Lung microvascular endothelial cell (primary cell): ENCODE data around the gene ZNF627. TPM values are rescaled to one million over a fixed set of nuclear protein-coding genes. Genes with fewer than 3 reads are reported as not detected.
"Not testable (repeated sequence)": the region's sequence is repeated elsewhere in the genome, so short reads cannot be mapped to it uniquely, and the experiment has no call there.

Source experiments
- DNase-seq, 2 donors: peaks; one replicate each; pipeline versions ENCODE4 v3.0.0 to v3.0.0-alpha.2; 2010; ENCODE audit warnings: low read depth in 2 of 2
- total RNA-seq: library from RNA; depleted of rRNA; stranded (reverse); fragments of >200 nt; gene quantifications from 2 replicates; pipeline ENCODE4 v1.2.1, GENCODE V29; 2014

Gene ZNF627
- total RNA-seq, 1 donor from 2014 or later, result 24.0 TPM

DNA sequence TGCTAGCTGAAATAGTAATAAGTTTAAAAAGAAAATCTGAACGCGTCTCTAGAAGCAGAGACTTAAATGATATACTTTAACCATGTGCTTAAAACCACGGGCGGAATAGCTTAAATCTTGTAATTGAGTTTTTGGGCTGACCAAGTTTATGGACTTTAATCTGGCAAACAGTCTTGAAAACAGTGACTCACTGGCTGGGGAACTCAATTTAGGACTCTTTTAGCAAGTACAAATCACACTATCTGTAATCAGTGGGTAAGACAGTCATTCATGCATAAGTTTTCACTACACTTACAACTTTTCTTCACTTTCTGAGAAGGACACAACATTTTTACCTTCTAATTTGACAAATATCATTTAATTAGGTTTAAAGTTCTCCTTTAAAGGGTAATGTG, 26.8 kb downstream of the ZNF627 start:
- DNase-seq, result no peak

DNA sequence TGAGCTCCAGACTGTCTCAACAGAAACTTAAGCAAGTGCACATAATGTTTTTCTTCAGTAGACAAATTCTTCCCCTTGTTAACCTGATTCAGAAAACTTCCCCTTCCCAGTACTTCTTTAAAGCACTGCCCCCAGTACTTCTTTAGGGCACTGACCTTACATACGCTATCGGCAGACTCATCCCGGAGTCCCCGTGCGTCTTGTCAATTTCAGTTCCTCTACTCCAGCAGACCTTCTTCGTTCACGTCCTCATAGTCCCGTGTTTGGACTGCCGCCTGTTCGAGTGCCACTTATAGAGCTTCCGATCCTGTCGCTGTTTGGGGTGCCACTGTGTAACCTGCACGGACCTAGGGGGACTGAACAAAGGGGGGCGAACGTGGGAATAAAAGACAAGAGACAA, 29.0 kb downstream of the ZNF627 start:
- DNase-seq, result no peak

DNA sequence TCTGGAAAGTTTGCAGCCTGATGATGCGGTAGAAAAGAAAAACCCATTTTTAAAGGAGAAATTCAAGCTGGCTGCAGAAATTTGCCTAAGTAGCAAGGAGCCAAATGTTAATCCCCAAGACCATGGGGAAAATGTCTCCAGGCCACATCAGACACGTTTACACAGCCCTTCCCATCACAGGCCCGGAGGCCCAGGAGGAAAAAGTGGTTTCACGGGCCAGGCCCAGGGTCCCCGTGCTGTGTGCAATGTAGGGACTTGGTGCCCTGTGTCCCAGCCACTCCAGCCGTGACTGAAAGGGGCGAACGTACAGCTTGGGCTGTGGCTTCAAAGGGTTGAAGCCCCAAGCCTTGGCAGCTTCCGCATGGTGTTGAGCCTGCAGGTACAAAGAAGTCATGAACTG, 35.9 kb downstream of the ZNF627 start:
- no peak for DNase-seq

DNA sequence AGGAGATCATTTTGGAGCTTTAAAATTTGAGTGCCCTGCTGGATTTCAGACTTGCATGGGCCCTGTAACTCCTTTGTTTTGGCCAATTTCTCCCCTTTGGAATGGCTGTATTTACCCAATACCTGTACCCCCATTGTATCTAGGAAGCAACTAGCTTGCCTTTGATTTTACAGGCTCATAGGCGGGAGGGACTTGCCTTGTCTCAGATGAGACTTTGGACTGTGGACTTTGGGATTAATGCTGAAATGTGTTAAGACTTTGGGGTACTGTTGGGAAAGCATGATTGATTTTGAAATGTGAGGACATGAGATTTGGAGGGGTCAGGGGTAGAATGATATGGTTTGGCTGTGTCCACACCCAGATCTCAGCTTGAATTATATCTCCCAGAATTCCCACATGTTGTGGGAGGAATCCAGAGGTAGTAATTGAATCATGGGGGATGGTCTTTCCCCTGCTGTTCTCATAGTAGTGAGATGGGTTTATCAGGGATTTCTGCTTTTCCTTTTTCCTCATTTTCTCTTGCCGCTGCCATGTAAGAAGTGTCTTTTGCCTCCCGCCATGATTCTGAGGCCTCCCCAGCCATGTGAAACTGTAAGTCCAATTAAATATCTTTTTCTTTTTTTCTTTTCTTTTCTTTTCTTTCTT, 36.9 kb downstream of the ZNF627 start:
- DNase-seq, result not testable (repeated sequence)

DNA sequence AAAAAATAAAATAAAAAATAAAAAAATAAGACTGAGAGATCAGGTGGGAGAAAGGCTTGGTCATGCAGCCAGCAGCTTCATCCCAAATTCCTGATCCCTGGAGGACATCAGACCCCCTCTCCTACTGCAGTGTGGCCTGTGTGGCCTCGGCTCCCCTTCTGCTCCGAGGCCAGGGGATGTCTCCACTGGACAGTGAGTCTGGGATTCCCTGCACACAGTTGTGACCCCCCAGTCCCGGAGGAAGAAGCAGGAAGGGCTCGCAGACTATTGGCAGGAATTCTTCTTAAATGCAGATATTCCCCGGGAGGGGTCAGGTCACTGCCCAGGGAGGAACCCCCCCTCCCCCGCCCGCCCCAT, 41.9 kb downstream of the ZNF627 start:
- no peak for DNase-seq

DNA sequence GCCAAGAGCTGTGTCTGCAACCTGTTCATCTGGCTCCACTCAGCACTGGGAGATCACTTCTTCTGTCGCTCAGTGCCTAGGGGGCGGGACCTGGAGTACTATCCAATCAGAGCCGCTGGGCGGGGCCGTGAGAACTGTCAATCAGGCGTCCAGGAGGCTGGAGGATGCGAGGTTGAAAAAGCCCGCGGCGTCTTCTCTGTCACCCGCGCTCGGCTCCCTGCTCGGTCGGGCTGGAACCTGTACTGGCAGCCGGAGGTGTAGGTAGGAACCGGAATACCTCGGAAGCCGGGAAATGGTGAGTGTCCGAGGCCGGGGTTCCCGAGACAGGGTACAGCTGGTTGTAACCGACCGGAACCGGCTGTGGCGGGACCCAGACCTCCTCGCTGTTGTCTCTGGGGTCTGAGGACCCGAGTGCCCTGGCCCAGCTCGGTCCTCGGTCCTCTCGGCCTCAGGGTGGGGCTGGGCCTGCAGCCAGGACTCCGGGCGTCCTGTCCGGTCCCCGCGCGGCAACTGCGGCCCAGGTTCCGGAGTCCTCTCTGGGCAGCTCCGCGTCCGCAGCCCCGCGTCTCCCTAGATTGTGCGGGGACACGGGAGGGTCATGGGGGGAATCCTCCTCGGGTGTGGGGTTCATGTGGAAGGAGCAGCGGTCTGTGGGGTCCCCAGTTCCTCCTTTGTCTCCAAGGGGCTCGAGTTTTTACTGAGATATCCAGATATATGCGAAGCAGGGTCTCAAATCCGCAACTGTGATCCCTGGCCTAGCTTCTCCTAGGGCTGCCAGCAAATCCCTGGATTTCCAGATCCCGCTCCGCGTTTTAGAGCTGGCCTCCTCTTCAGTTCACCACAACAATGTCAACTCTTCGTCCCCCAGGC, 42.6 kb downstream of the ZNF627 start:
- peak; percentile 91 to 92 for DNase-seq

DNA sequence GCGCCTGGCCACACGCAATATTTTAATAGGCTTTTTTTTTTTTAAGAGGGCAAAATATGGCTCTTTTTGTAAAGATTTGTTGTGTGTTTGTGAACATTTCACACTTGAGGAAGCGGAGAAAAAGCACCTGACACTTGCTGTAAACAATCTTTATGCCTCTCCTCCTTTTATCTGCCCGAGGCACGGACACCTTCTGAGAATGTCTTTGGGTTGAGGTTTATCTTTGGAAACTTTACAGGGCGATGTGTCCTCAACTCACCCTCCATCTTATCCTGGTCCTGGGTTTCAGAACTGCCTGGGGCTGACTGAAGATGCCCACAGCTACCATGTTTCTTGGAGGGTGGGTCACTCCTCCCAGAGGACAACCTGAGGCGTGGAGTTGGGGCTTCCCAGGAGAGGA, 44.0 kb downstream of the ZNF627 start:
- DNase-seq, result no peak

DNA sequence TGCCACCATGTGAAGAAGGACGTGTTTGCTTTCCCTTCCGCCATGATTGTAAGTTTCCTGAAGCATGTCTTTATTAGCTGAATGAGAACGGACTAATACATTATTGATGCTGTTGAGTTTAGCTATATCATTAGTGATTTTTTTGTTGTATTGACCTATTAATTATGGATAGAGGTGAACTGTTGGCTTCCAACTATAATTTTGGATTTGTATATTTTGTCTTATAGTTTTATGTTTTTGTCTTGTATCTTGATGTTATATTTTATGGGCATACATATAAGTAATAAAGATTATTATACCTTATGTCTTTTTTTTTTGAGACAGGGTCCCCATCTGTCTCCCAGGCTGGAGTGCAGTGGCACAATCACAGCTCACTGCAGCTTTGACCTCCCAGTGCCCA, 45.6 kb downstream of the ZNF627 start:
- no peak for DNase-seq

DNA sequence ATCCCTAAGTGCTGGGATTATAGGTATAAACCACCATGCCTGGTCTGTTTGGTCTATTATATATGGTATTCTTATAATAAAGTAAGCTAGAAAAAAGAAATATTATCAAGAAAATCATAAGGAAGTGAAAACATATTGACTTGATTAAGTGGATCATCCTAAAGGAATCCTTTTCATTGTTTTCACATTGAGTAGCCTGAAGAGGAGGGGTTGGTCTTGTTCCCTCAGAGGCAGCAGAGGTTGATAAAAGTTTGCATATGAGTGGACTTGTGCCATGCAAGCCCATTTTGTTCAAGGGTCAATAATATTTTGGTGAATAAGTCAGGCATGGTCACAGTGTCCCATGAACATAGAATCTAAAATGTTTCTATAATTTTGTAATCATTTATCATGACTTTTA, 52.7 kb downstream of the ZNF627 start:
- no peak for DNase-seq

DNA sequence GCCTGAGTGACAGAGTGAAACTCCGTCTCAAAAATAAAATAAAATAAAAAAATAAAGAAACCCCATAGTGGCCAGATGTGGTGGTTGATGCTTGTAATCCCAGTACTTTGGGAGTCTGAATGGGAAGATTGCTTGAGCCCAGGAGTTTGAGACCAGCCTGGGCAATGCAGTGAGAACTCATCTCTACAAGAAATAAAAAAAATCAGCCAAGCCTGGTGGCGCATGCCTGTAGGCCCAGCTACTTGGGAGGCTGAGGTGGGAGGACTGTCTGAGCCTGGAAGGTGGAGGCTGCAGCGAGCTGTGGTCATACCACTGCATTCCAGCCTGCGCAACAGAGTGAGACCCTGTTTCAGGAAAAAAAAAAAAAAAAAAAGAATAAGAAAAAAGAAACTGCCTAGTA, 53.8 kb downstream of the ZNF627 start:
- no peak for DNase-seq

DNA sequence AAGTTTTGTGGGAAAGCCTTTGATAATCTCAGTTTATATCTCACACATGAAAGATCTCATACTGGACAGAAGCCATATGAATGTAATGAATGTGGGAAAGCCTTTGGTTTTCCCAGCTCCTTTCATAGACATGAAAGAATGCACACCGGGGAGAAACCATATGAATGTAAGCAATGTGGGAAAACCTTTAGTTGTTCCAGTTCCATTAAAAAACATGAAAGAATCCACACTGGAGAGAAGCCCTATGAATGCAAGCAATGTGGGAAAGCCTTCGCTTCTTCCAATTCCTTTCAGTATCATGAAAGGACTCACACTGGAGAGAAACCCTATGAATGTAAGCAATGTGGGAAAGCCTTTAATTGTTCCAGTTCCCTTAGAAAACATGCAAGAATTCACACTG, 54.8 kb downstream of the ZNF627 start:
- no peak for DNase-seq

DNA sequence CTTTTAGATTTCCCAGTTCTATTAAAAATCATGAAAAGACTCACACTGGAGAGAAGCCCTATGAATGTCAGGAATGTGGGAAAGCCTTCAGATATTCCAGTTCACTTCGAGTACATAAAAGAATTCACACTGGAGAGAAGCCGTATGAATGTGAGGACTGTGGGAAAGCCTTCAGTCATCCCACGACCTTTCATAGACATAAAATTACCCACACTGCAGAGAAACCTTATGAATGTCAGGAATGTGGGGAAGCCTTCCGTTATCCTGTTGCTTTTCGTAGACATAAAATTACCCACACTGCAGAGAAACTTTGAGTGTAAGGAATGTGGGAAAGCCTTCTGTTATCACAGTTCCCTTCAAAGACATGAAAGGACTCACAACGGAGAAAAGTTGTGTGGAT, 55.2 kb downstream of the ZNF627 start:
- DNase-seq, result no peak

DNA sequence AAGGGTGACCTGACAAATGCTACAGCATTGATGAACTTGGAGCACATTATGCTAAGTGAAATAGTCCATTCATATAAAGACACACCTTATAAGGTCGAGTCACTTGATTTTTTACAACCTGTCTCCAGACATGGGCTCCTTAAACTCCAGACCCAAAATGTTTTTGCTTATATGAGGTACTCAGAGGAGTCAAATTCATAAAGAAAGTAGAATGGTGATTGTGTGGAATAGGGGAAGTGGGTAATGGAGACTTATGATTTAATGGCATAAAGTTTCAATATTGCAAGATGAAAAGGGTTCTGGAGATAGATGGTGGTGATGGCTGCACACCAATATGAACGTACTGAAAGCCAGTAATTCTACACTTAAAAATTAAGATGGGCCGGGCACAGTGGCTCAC, 59.3 kb downstream of the ZNF627 start:
- no peak for DNase-seq

DNA sequence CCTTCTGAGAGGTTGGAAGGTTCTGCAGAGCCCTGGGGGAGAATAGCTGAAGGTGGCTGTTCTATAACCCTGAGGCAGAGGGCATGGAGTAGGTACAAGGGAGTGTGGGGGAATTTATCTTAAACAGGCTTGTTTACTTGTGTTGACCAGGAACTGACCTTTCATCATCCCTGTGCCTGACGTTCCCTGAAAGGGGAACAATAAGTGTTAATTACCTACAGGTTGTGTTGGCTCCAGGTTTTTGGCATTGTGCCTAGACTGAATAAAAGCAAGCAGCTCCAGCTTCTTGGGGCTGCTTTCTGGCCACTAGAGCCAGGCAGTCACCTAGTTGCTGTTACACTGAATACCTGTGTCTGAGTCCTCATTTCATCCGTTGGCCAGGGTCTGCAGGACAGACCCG, 60.0 kb downstream of the ZNF627 start:
- DNase-seq, result no peak

DNA sequence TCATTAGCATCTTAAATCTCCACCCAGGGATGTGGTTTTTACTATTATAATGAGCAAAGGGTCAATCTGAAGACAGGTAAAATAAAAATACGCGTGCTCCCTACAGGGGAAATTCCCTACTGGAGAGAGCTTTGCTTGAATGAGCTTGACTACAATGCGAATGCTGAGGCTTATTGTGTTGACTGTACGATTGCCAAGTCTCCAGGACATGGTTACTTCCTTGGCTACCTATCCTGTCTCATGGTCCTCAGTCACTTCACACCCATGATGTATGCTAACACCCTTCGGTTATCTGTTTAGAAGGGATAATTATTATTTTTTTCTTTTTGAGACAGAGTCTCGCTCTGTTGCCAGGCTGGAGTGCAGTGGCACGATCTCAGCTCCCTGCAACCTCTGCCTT, 61.7 kb downstream of the ZNF627 start:
- DNase-seq, result no peak

DNA sequence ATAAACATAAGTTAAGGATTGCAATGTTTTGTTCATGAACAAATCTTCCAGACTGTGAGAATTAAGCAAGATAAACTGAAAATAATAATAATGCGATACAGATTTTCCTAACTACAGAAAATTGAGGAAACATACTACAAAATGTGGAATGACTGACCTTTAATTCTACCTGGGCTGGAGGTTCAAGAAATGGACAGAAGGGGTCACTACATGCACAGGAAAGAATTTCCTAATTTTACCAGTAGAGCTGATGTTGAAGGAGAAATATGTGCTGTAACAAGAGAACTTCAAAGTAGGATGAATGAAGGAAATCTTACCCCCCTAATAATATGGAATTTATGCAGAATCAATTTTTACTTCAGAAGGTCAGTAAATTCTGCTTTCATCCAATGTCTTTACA, 62.3 kb downstream of the ZNF627 start:
- peak in 1 of 2 donors; percentile 4 for DNase-seq

DNA sequence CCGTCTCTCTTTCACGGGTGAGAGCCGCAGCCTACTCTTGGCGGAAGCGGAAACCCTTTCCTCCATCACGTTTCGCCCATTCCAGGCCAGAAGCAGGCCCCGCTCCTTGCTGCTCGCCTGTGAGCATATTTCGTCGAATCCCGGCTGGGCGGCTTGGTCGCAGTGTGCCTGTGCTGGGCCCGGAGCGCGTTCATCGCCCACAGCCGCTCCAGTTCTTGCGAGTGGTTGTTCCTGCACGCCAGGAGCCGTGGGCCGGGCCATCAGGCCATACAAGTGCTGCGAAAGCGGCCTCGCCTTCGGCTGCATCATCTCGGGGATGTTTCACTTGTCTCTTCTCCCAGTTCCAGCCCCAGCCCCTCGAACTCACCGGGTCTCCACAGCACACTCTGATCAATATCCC, 65.0 kb downstream of the ZNF627 start:
- no peak for DNase-seq

DNA sequence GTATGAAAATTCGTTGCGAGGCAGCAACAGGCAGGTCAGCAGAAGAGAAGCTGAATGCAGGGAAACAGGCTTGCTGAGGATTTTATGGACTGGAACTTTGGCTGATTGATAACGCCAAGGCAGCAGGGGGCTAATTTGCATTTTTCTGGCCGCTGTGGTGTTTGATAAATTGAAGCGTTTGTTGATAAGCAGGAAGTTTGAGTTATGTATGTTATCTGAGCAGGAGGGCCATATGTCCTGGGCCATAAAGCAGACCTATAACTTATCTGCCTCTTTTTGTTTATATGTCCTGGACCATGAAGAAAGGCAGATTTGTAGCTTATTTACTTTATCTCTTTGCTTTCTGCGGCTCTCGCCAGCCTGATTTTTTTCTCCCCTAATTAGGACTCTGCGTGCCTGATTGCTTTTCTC, 65.9 kb downstream of the ZNF627 start:
- no peak for DNase-seq

Other genes with a start within 250 kb of the ZNF627 start
- 6.5 and 6.9 TPM in 2 replicates for gene PLPPR2, start 242.1 kb upstream of the ZNF627 start, total RNA-seq
- 0.65 and 1.2 TPM in 2 replicates for gene SWSAP1, start 222.8 kb upstream of the ZNF627 start, total RNA-seq
- 5.0 and 5.8 TPM in 2 replicates for gene EPOR, start 213.2 kb upstream of the ZNF627 start, total RNA-seq
- 0.22 and 1.8 TPM in 2 replicates for gene RGL3, start 178.2 kb upstream of the ZNF627 start, total RNA-seq
- gene ODAD3, start 162.4 kb upstream of the ZNF627 start, total RNA-seq, result under 0.01 TPM in 1 of 2 replicates, not detected in the other
- 103 and 132 TPM in 2 replicates for gene PRKCSH, start 161.8 kb upstream of the ZNF627 start, total RNA-seq
- gene ELAVL3, start 116.4 kb upstream of the ZNF627 start, total RNA-seq, result not detected in 2 replicates
- 5.2 and 7.5 TPM in 2 replicates for gene ZNF653, start 91.6 kb upstream of the ZNF627 start, total RNA-seq
- 21.4 and 23.8 TPM in 2 replicates for gene ECSIT, start 68.3 kb upstream of the ZNF627 start, total RNA-seq
- gene CNN1, start 58.6 kb upstream of the ZNF627 start, total RNA-seq, result 0.20 and 0.22 TPM in 2 replicates
- 19.2 and 27.2 TPM in 2 replicates for gene ELOF1, start 38.3 kb upstream of the ZNF627 start, total RNA-seq
- gene ACP5, start 19.8 kb upstream of the ZNF627 start, total RNA-seq, result under 0.01 and 0.60 TPM in 2 replicates
- gene ZNF823, start 141.5 kb downstream of the ZNF627 start, total RNA-seq, result 5.0 and 13.1 TPM in 2 replicates
- 6.5 and 13.9 TPM in 2 replicates for gene ZNF441, start 169.5 kb downstream of the ZNF627 start, total RNA-seq
- 0.65 and 1.4 TPM in 2 replicates for gene ZNF491, start 201.0 kb downstream of the ZNF627 start, total RNA-seq
- 4.8 and 9.5 TPM in 2 replicates for gene ZNF440, start 216.8 kb downstream of the ZNF627 start, total RNA-seq